ENCODE results near the gene EPHA3.

EPHA3 gene

DNA sequence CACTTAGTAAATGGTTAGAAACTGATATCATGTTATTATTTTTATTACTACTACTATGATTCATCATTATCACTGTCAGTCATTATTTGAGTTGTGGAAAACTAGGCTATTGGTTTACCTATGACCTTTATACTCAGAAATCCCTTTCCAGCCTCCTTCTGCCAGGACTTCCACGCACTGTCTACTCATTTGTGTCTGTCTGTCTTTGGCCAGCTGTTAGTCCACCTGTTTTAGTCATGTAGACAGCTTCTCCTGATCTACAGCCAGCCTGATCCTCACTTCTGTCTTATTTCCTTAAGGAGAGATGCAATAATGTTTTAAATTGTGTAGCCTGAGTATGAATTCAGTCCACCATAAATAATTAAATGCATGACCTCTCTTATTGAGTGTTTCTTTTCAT, 162.8 kb downstream of the EPHA3 start:
- H2AFZ ChIP-seq (ENCODE audit: low read length) = no peak overlapping the region
- no peak overlapping the region for H3K4me2 ChIP-seq (ENCODE audit: low read depth, low read length, poor library complexity, severe bottlenecking)
- 0 out of 2 replicates have a peak, but pooled peaks cover 3% of the 10 kb centered on the region for H3F3A ChIP-seq (ENCODE audit: low read depth)
- H3K4me3 ChIP-seq (ENCODE audit: low read length, poor library complexity, severe bottlenecking) = no peak overlapping the region
- H3K36me3 ChIP-seq (ENCODE audit: insufficient read depth, low read length) = no peaks in the 10 kb centered on the region
- no peaks in the 10 kb centered on the region for H3K79me2 ChIP-seq (ENCODE audit: insufficient read depth, low read length)
- H4K20me1 ChIP-seq (ENCODE audit: insufficient read depth, low read length, poor library complexity, severe bottlenecking) = no peaks in the 10 kb centered on the region
- no peaks in the 10 kb centered on the region for H3K9me3 ChIP-seq (ENCODE audit: insufficient read depth, low read depth, low read length)
- H3K4me1 ChIP-seq (ENCODE audit: insufficient read depth, low read length, poor library complexity, severe bottlenecking) = peaks cover 5% of the 10 kb centered on the region
- no peak overlapping the region for H3K9ac ChIP-seq (ENCODE audit: low read depth, low read length, poor library complexity, severe bottlenecking)
- no peak for TF ChIP-seq EZH2phosphoT487 (IDR thresholded peaks at IDR 0.05; ENCODE audit: borderline replicate concordance)
- TF ChIP-seq, protein P1, sequence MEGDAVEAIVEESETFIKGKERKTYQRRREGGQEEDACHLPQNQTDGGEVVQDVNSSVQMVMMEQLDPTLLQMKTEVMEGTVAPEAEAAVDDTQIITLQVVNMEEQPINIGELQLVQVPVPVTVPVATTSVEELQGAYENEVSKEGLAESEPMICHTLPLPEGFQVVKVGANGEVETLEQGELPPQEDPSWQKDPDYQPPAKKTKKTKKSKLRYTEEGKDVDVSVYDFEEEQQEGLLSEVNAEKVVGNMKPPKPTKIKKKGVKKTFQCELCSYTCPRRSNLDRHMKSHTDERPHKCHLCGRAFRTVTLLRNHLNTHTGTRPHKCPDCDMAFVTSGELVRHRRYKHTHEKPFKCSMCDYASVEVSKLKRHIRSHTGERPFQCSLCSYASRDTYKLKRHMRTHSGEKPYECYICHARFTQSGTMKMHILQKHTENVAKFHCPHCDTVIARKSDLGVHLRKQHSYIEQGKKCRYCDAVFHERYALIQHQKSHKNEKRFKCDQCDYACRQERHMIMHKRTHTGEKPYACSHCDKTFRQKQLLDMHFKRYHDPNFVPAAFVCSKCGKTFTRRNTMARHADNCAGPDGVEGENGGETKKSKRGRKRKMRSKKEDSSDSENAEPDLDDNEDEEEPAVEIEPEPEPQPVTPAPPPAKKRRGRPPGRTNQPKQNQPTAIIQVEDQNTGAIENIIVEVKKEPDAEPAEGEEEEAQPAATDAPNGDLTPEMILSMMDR (conservative IDR thresholded peaks at IDR 0.05; ENCODE audit: low read length) = no peak
- no peaks in the 10 kb centered on the region for H3K27me3 ChIP-seq (ENCODE audit: insufficient read depth, low read length, poor library complexity, severe bottlenecking)
- H3K9me2 ChIP-seq (replicated peaks; ENCODE audit: low read depth, low read length) = no peaks in the 10 kb centered on the region

DNA sequence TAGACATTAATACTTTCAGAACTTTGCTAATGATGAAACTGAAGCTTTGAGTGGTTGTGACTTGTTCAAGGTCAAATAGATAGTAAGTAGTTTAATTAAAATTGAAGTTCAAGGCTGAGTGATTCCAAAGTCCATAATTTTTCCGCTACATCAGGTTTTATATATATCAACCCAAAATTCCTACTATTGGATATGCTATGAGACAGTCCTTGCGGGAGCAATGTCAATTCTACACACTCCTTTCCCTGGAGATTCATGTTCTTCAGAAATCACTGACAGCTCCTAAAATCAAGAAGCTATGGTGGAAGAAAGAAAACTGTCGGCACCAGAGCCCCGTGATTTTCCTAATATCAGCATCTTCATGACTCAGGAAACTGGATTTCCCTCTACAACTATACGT, 167.6 kb downstream of the EPHA3 start:
- no peak for TF ChIP-seq EZH2phosphoT487 (IDR thresholded peaks at IDR 0.05; ENCODE audit: borderline replicate concordance)
- TF ChIP-seq, protein P1 (conservative IDR thresholded peaks at IDR 0.05; ENCODE audit: low read length) = no peak
- H3K9me3 ChIP-seq (ENCODE audit: insufficient read depth, low read depth, low read length) = no peaks in the 10 kb centered on the region
- H3K9ac ChIP-seq (ENCODE audit: low read depth, low read length, poor library complexity, severe bottlenecking) = no peak overlapping the region

DNA sequence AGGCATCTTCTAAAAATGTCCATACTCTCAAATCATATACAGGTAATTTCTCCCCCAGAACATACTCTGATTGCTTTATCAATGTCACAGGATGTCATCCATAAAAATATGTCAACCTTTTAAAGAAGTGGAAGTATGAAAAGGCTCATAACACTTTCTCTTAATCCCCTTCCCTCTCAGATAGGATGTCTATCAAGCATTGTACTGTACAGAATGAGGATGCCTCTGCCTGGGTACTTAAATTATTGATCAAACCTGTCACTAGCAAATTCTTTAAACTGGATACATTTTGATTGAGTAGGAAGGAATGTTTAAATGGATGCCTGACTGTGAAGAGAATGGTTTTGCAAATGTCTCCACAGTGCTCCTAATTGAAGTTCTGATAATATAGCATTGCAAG, 168.7 kb downstream of the EPHA3 start:
- Histone ChIP-seq H3K4me3 (ENCODE audit: low read length, poor library complexity, severe bottlenecking) (no peak overlapping the region), H3K9me3 (ENCODE audit: insufficient read depth, low read depth, low read length) (no peaks in the 10 kb centered on the region), H3K4me2 (ENCODE audit: low read depth, low read length, poor library complexity, severe bottlenecking) (no peak overlapping the region), H3K79me2 (ENCODE audit: insufficient read depth, low read length) (no peaks in the 10 kb centered on the region), H3K36me3 (ENCODE audit: insufficient read depth, low read length) (no peaks in the 10 kb centered on the region), H4K20me1 (ENCODE audit: insufficient read depth, low read length, poor library complexity, severe bottlenecking) (no peaks in the 10 kb centered on the region), H3K27me3 (ENCODE audit: insufficient read depth, low read length, poor library complexity, severe bottlenecking) (no peaks in the 10 kb centered on the region), H2AFZ (ENCODE audit: low read length) (no peak overlapping the region), H3K4me1 (ENCODE audit: insufficient read depth, low read length, poor library complexity, severe bottlenecking) (no peaks in the 10 kb centered on the region), H3K9me2 (replicated peaks; ENCODE audit: low read depth, low read length) (no peaks in the 10 kb centered on the region), H3F3A (ENCODE audit: low read depth) (0 out of 2 replicates have a peak, but pooled peaks cover 3% of the 10 kb centered on the region), H3K9ac (ENCODE audit: low read depth, low read length, poor library complexity, severe bottlenecking) (no peak overlapping the region)
- TF ChIP-seq, protein P1 (conservative IDR thresholded peaks at IDR 0.05; ENCODE audit: low read length) = no peak
- TF ChIP-seq EZH2phosphoT487 (IDR thresholded peaks at IDR 0.05; ENCODE audit: borderline replicate concordance) = no peak

More for the DNA sequence above, 167.6 kb downstream of the EPHA3 start:
- Histone ChIP-seq H3K9me2 (replicated peaks; ENCODE audit: low read depth, low read length) (no peaks in the 10 kb centered on the region), H3F3A (ENCODE audit: low read depth) (0 out of 2 replicates have a peak, but pooled peaks cover 3% of the 10 kb centered on the region), H3K4me3 (ENCODE audit: low read length, poor library complexity, severe bottlenecking) (no peak overlapping the region), H3K36me3 (ENCODE audit: insufficient read depth, low read length) (no peaks in the 10 kb centered on the region), H2AFZ (ENCODE audit: low read length) (no peak overlapping the region), H3K79me2 (ENCODE audit: insufficient read depth, low read length) (no peaks in the 10 kb centered on the region), H4K20me1 (ENCODE audit: insufficient read depth, low read length, poor library complexity, severe bottlenecking) (no peaks in the 10 kb centered on the region), H3K4me2 (ENCODE audit: low read depth, low read length, poor library complexity, severe bottlenecking) (no peak overlapping the region), H3K27me3 (ENCODE audit: insufficient read depth, low read length, poor library complexity, severe bottlenecking) (no peaks in the 10 kb centered on the region), H3K4me1 (ENCODE audit: insufficient read depth, low read length, poor library complexity, severe bottlenecking) (no peaks in the 10 kb centered on the region)
